Activated naive CD8-positive, alpha-beta T cell treated with anti-CD3 and anti-CD28 coated beads, Interleukin-2, amount 10 ng/mL, durations not matched to agents 7 days and 5 days (primary cell): ENCODE results near the gene PDE6B. TPM values are rescaled to one million over a fixed set of nuclear protein-coding genes. Genes with fewer than 3 reads are reported as not detected.

Source experiments
- ATAC-seq: fragments of 150-1000 bp; cut with Tn5 transposase; one replicate; pipeline ENCODE4 v1.10.0; 2021; ENCODE audit warnings: low read depth, moderate library complexity
- POLR2A ChIA-PET: fragments of 350-600 bp; sonication (Branson Sonifier 250); formaldehyde crosslinking; loops from one replicate; lab custom pipeline; 2021; ENCODE audit warnings: antibody characterized with exemption; lab: Charles Lee
- DNase-seq: peaks from one replicate; pipeline ENCODE4 v3.0.0; 2021
- H3K27ac Mint-ChIP-seq: one replicate; pipeline ENCODE4 v1.8.0; 2022; ENCODE audit warnings: mild to moderate bottlenecking, mixed read lengths
- H3K27me3 Mint-ChIP-seq: one replicate; pipeline ENCODE4 v1.8.0; 2022; ENCODE audit warnings: mild to moderate bottlenecking, moderate library complexity, mixed read lengths
- H3K36me3 Mint-ChIP-seq: one replicate; pipeline ENCODE4 v1.8.0; 2021; ENCODE audit warnings: mild to moderate bottlenecking, mixed read lengths
- H3K4me1 Mint-ChIP-seq: one replicate; pipeline ENCODE4 v1.8.0; 2021; ENCODE audit warnings: mixed read lengths
- H3K4me3 Mint-ChIP-seq: one replicate; pipeline ENCODE4 v1.8.0; 2022; ENCODE audit warnings: mild to moderate bottlenecking, moderate library complexity, mixed read lengths
- H3K9me3 Mint-ChIP-seq: one replicate; pipeline ENCODE4 v1.8.0; 2021; ENCODE audit warnings: mixed read lengths
- total RNA-seq, 2 experiments: library from RNA; stranded (reverse); gene quantifications; one replicate each; pipeline ENCODE4 v1.2.3, GENCODE V29; 2021

The PDE6B gene
- total RNA-seq, 2 experiments from 2014 or later: 16.6 to 23.2 TPM

GRCh38 chr4:609400-610050 is 15.8 kb upstream of the PDE6B start:
- peaks cover 1% of the 10 kb centered on the region for H3K4me1 Mint-ChIP-seq
- peaks cover 10% of the 10 kb centered on the region for H3K27me3 Mint-ChIP-seq
- no peaks in the 10 kb centered on the region for H3K36me3 Mint-ChIP-seq
- POLR2A ChIA-PET: no interaction called here
- DNase-seq (no peak), ATAC-seq (no peak)
- no peak overlapping the region for H3K27ac Mint-ChIP-seq
- peaks cover 3% of the 10 kb centered on the region for H3K9me3 Mint-ChIP-seq
- H3K4me3 Mint-ChIP-seq: no peak overlapping the region

GRCh38 chr4:610411-611261 is 14.7 kb upstream of the PDE6B start:
- Mint-ChIP-seq H3K4me1 (no peaks in the 10 kb centered on the region), H3K4me3 (no peak overlapping the region), H3K27ac (no peak overlapping the region), H3K27me3 (peaks cover 11% of the 10 kb centered on the region), H3K9me3 (peaks cover 3% of the 10 kb centered on the region), H3K36me3 (no peaks in the 10 kb centered on the region)
- DNase-seq (no peak), ATAC-seq (no peak)
- POLR2A ChIA-PET: no interaction called here

- POLR2A ChIA-PET: no interaction called here
- Mint-ChIP-seq H3K4me1 (no peaks in the 10 kb centered on the region), H3K27me3 (peaks cover 11% of the 10 kb centered on the region), H3K27ac (no peak overlapping the region), H3K4me3 (no peak overlapping the region), H3K36me3 (no peaks in the 10 kb centered on the region), H3K9me3 (peaks cover 3% of the 10 kb centered on the region)
- no peak for ATAC-seq
- no peak for DNase-seq
Measured at GRCh38 chr4:612052-612748, 13.2 kb upstream of the PDE6B start.

- ATAC-seq (no peak), DNase-seq (no peak)
- no peak overlapping the region for H3K27ac Mint-ChIP-seq
- no peaks in the 10 kb centered on the region for H3K36me3 Mint-ChIP-seq
- POLR2A ChIA-PET: no interaction called here
- H3K4me1 Mint-ChIP-seq: no peaks in the 10 kb centered on the region
- no peak overlapping the region for H3K4me3 Mint-ChIP-seq
- H3K9me3 Mint-ChIP-seq: peaks cover 3% of the 10 kb centered on the region
- H3K27me3 Mint-ChIP-seq: peaks cover 14% of the 10 kb centered on the region
Measured at GRCh38 chr4:612749-613125, 12.6 kb upstream of the PDE6B start.

- Mint-ChIP-seq H3K27ac (no peak overlapping the region), H3K36me3 (no peaks in the 10 kb centered on the region), H3K27me3 (peaks cover 14% of the 10 kb centered on the region), H3K4me1 (no peaks in the 10 kb centered on the region), H3K4me3 (no peak overlapping the region), H3K9me3 (peaks cover 3% of the 10 kb centered on the region)
- POLR2A ChIA-PET: no interaction called here
- ATAC-seq (no peak), DNase-seq (no peak)
Measured at GRCh38 chr4:613126-613525, 12.2 kb upstream of the PDE6B start.

GRCh38 chr4:616091-616490 is 9.3 kb upstream of the PDE6B start:
- no peaks in the 10 kb centered on the region for H3K9me3 Mint-ChIP-seq
- no peaks in the 10 kb centered on the region for H3K4me1 Mint-ChIP-seq
- H3K27ac Mint-ChIP-seq: no peak overlapping the region
- H3K27me3 Mint-ChIP-seq: peaks cover 5% of the 10 kb centered on the region
- H3K4me3 Mint-ChIP-seq: no peak overlapping the region
- ATAC-seq: no peak
- POLR2A ChIA-PET: no interaction called here
- DNase-seq: no peak
- H3K36me3 Mint-ChIP-seq: no peaks in the 10 kb centered on the region

- POLR2A ChIA-PET: no interaction called here
- ATAC-seq: no peak
- peaks cover 5% of the 10 kb centered on the region for H3K27me3 Mint-ChIP-seq
- no peak for DNase-seq
- H3K4me3 Mint-ChIP-seq: no peak overlapping the region
- H3K9me3 Mint-ChIP-seq: no peaks in the 10 kb centered on the region
- no peaks in the 10 kb centered on the region for H3K4me1 Mint-ChIP-seq
- H3K36me3 Mint-ChIP-seq: no peaks in the 10 kb centered on the region
- no peak overlapping the region for H3K27ac Mint-ChIP-seq
Measured at GRCh38 chr4:616911-617643, 8.3 kb upstream of the PDE6B start.

GRCh38 chr4:617644-618641 is 7.4 kb upstream of the PDE6B start:
- ATAC-seq: no peak
- H3K36me3 Mint-ChIP-seq: no peaks in the 10 kb centered on the region
- H3K27me3 Mint-ChIP-seq: peaks cover 5% of the 10 kb centered on the region
- no peaks in the 10 kb centered on the region for H3K9me3 Mint-ChIP-seq
- POLR2A ChIA-PET: interaction anchor here (0.5 kb wide), 1 partner anchor 51 kb away, joined by 4 read pairs; no protein-coding TSS in a partner anchor
- no peak overlapping the region for H3K27ac Mint-ChIP-seq
- no peaks in the 10 kb centered on the region for H3K4me1 Mint-ChIP-seq
- no peak for DNase-seq
- no peak overlapping the region for H3K4me3 Mint-ChIP-seq

- H3K4me1 Mint-ChIP-seq: no peaks in the 10 kb centered on the region
- H3K27me3 Mint-ChIP-seq: peaks cover 3% of the 10 kb centered on the region
- H3K36me3 Mint-ChIP-seq: no peaks in the 10 kb centered on the region
- DNase-seq (no peak), ATAC-seq (no peak)
- H3K4me3 Mint-ChIP-seq: no peak overlapping the region
- POLR2A ChIA-PET: no interaction called here
- H3K27ac Mint-ChIP-seq: no peak overlapping the region
- H3K9me3 Mint-ChIP-seq: no peaks in the 10 kb centered on the region
Measured at GRCh38 chr4:620201-620600, 5.2 kb upstream of the PDE6B start.

GRCh38 chr4:620851-621261 is 4.5 kb upstream of the PDE6B start:
- no peak overlapping the region for H3K4me3 Mint-ChIP-seq
- DNase-seq (no peak), ATAC-seq (no peak)
- H3K36me3 Mint-ChIP-seq: no peaks in the 10 kb centered on the region
- peaks cover 3% of the 10 kb centered on the region for H3K27me3 Mint-ChIP-seq
- no peaks in the 10 kb centered on the region for H3K9me3 Mint-ChIP-seq
- POLR2A ChIA-PET: no interaction called here
- no peak overlapping the region for H3K27ac Mint-ChIP-seq
- no peaks in the 10 kb centered on the region for H3K4me1 Mint-ChIP-seq

- Mint-ChIP-seq H3K36me3 (no peaks in the 10 kb centered on the region), H3K4me3 (no peak overlapping the region), H3K4me1 (no peaks in the 10 kb centered on the region), H3K9me3 (no peaks in the 10 kb centered on the region), H3K27me3 (peaks cover 3% of the 10 kb centered on the region), H3K27ac (no peak overlapping the region)
- DNase-seq (no peak), ATAC-seq (no peak)
- POLR2A ChIA-PET: no interaction called here
Measured at GRCh38 chr4:621296-622070, 3.9 kb upstream of the PDE6B start.
